ENCODE data around the gene KDF1. TPM values are rescaled to one million over a fixed set of nuclear protein-coding genes. Genes with fewer than 3 reads are reported as not detected.

KDF1 gene
- total RNA-seq, 1 experiment from 2014 or later, result 23.0 TPM

- BruUV-seq (replicated peaks), result no TSS peak
- Histone ChIP-seq H2AFZ (ENCODE audit: low read depth, low read length, poor library complexity, severe bottlenecking) (no peak overlapping the region), H3K4me2 (ENCODE audit: low read length) (no peak overlapping the region), H3K4me3 (replicated peaks in 1 of 2; ENCODE audit: low read depth in 1 of 2, low read length in 2 of 2) (no peak overlapping the region), H3K9ac (ENCODE audit: low read length) (no peak overlapping the region), H3K36me3 (ENCODE audit: control insufficient read depth in 1 of 2, insufficient read depth in 2 of 2, low read length in 2 of 2) (no peaks in the 10 kb centered on the region), H3K27me3 (ENCODE audit: insufficient read depth, low read length) (no peaks in the 10 kb centered on the region), H3K79me2 (ENCODE audit: insufficient read depth, low read length) (no peaks in the 10 kb centered on the region), H4K20me1 (ENCODE audit: insufficient read depth) (no peaks in the 10 kb centered on the region), H3K9me3 (ENCODE audit: control insufficient read depth in 1 of 2, insufficient read depth in 1 of 2, low read depth in 1 of 2, low read length in 2 of 2) (no peaks in the 10 kb centered on the region), H3K4me1 (ENCODE audit: control insufficient read depth in 1 of 2, insufficient read depth in 2 of 2, low read length in 2 of 2) (peaks cover 26 to 42% of the 10 kb centered on the region in 2 experiments), H3K9me2 (ENCODE audit: insufficient read depth) (no peaks in the 10 kb centered on the region), H3K27ac (ENCODE audit: low read depth, low read length) (no peak overlapping the region; the same call in 1 of the 2 replicates)
- intact Hi-C loops (cut with micrococcal nuclease), result no loop called here
- ChIA-PET CTCF (interaction anchor here (1.4 to 5.8 kb wide), 2 partner anchors 11 to 20 kb away, joined by 4 to 23 read pairs; no protein-coding TSS in a partner anchor), RAD21 (ENCODE audit: low non-redundant PET in 1 of 2, low total read pairs in 2 of 2, uncharacterized antibody in 2 of 2, unreplicated experiment in 2 of 2) (interaction anchor here in 1 of 2 experiments (0.5 kb wide), 1 partner anchor 19 kb away, joined by 3 read pairs; no protein-coding TSS in a partner anchor), POLR2A (interaction anchor here (0.6 to 1.3 kb wide), 3 partner anchors 14 to 202 kb away, joined by 3 read pairs; no protein-coding TSS in a partner anchor)
- no peak for TF ChIP-seq SRF (IDR thresholded peaks at IDR 0.05; ENCODE audit: low read depth)
- no peak for TF ChIP-seq SIN3A (IDR thresholded peaks at IDR 0.05; ENCODE audit: low read depth)
- no peak for TF ChIP-seq JUND (IDR thresholded peaks at IDR 0.05)
- no peak for TF ChIP-seq EGR1 (IDR thresholded peaks at IDR 0.05; ENCODE audit: low read depth)
- no peak for TF ChIP-seq ZBTB33 (IDR thresholded peaks at IDR 0.05; ENCODE audit: extremely low read depth, insufficient replicate concordance, low read length)
- no peak for TF ChIP-seq ZNF274 (IDR thresholded peaks at IDR 0.05; ENCODE audit: low read depth, low read length)
- TF ChIP-seq TCF7L2 (IDR thresholded peaks at IDR 0.05; ENCODE audit: borderline replicate concordance, extremely low read depth, insufficient read depth, insufficient read length), result no peak
- no peak for TF ChIP-seq POLR2A (IDR thresholded peaks at IDR 0.05; ENCODE audit: borderline replicate concordance, extremely low read depth, insufficient read depth, insufficient read length)
- no peak for TF ChIP-seq MAX (IDR thresholded peaks at IDR 0.05)
- no peak for TF ChIP-seq CTCF (IDR thresholded peaks at IDR 0.05 in 2 of 3, conservative IDR thresholded peaks at IDR 0.05 in 1 of 3; ENCODE audit: borderline replicate concordance in 1 of 3, insufficient read depth in 1 of 3, low read depth in 2 of 3, low read length in 2 of 3)
- TF ChIP-seq REST (IDR thresholded peaks at IDR 0.05; ENCODE audit: low read depth), result no peak
- ATAC-seq (no peak), DNase-seq (ENCODE audit: low read depth, low spot score) (no peak)
Observed at GRCh38 chr1:26986658-26987057, 26.4 kb upstream of the KDF1 start.
